Hematopoietic multipotent progenitor cell treated with erythropoietin and hydrocortisone succinate and interleukin-3 and kit ligand, for 15 days (in vitro differentiated cells): ENCODE measurements around the gene MFAP4.

Source experiments
- DNase-seq: peaks from one replicate; pipeline ENCODE4 v3.0.0-alpha.2; 2015; ENCODE audit warnings: low spot score

MFAP4 gene

GRCh38 chr17:19333736-19334290, 53.2 kb downstream of the MFAP4 start:
- DNase-seq = no peak
